ENCODE data around the gene SEMA4D.

The SEMA4D gene

DNA sequence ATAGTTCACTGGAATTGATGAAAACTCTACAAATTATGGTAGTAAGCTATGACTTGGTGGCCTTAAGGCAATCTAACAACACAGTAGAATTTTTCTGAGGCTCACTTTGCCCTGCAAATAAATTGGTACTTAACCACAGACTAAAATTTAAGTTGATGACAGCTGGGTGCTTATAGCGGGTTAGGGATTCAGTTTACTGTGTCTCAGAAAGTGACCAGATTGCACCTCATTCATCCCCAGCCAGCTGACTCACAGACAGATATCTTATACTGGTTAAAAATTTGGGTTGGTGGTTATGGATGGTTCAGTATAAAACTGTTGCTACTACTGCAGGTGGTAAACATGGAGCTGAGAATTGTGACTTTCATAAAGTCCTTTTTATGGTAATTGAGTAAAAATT is 184.1 kb downstream of the SEMA4D start:
- peak overlapping the region; percentile 84 for H3K4me3 ChIP-seq (ENCODE audit: low read length)
- H3K9ac ChIP-seq (ENCODE audit: low read length), result peak overlapping the region; percentile 88
- peak overlapping the region; percentile 93 for H3K4me2 ChIP-seq (ENCODE audit: low read length)
- no peaks in the 10 kb centered on the region for H3K27me3 ChIP-seq (ENCODE audit: low read depth, low read length)
- no peaks in the 10 kb centered on the region for H3K9me3 ChIP-seq (ENCODE audit: insufficient read depth, low read length)
- no peak overlapping the region for H2AFZ ChIP-seq (ENCODE audit: low read depth, low read length)
- H4K20me1 ChIP-seq (ENCODE audit: insufficient read depth, low read length), result peaks cover 36% of the 10 kb centered on the region
- peak overlapping the region; percentile 67 for H3K27ac ChIP-seq (ENCODE audit: low read length)
- TF ChIP-seq EZH2phosphoT487 (IDR thresholded peaks at IDR 0.05; ENCODE audit: low read depth), result no peak
- TF ChIP-seq, protein P1, sequence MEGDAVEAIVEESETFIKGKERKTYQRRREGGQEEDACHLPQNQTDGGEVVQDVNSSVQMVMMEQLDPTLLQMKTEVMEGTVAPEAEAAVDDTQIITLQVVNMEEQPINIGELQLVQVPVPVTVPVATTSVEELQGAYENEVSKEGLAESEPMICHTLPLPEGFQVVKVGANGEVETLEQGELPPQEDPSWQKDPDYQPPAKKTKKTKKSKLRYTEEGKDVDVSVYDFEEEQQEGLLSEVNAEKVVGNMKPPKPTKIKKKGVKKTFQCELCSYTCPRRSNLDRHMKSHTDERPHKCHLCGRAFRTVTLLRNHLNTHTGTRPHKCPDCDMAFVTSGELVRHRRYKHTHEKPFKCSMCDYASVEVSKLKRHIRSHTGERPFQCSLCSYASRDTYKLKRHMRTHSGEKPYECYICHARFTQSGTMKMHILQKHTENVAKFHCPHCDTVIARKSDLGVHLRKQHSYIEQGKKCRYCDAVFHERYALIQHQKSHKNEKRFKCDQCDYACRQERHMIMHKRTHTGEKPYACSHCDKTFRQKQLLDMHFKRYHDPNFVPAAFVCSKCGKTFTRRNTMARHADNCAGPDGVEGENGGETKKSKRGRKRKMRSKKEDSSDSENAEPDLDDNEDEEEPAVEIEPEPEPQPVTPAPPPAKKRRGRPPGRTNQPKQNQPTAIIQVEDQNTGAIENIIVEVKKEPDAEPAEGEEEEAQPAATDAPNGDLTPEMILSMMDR (IDR thresholded peaks at IDR 0.05; ENCODE audit: low read depth, low read length), result no peak
- H3K36me3 ChIP-seq (replicated peaks; ENCODE audit: low read depth, low read length), result peaks cover 57% of the 10 kb centered on the region
- H3K79me2 ChIP-seq (ENCODE audit: low read length), result peaks cover 86% of the 10 kb centered on the region
- H3K4me1 ChIP-seq (ENCODE audit: low read length), result peaks cover 58% of the 10 kb centered on the region

DNA sequence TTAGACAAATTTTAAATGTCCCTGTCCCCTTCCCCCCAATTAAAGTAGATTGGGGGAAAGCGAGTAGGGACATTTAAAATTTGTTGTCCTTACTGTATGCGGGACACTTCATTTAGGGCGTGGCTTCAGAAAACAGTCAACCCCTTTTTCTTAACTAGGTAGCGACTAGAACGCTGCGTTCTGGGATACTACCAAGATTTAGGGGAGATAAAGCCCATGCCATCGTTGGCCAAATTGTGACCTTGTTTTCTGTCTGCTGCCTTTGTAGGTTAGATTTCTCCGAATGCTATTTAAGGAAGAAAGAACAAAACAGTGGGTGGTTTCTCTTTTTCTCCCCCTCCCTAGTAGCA is 185.7 kb downstream of the SEMA4D start:
- Histone ChIP-seq H3K4me3 (ENCODE audit: low read length) (peak overlapping the region; percentile 84), H4K20me1 (ENCODE audit: insufficient read depth, low read length) (peaks cover 36% of the 10 kb centered on the region), H3K4me2 (ENCODE audit: low read length) (peak overlapping the region; percentile 93), H3K9ac (ENCODE audit: low read length) (peak overlapping the region; percentile 88), H2AFZ (ENCODE audit: low read depth, low read length) (no peak overlapping the region), H3K27ac (ENCODE audit: low read length) (peak overlapping the region; percentile 67), H3K79me2 (ENCODE audit: low read length) (peaks cover 77% of the 10 kb centered on the region), H3K36me3 (replicated peaks; ENCODE audit: low read depth, low read length) (peaks cover 55% of the 10 kb centered on the region), H3K27me3 (ENCODE audit: low read depth, low read length) (no peaks in the 10 kb centered on the region), H3K9me3 (ENCODE audit: insufficient read depth, low read length) (no peaks in the 10 kb centered on the region), H3K4me1 (ENCODE audit: low read length) (peaks cover 51% of the 10 kb centered on the region)
- no peak for TF ChIP-seq EZH2phosphoT487 (IDR thresholded peaks at IDR 0.05; ENCODE audit: low read depth)
- TF ChIP-seq, protein P1 (IDR thresholded peaks at IDR 0.05; ENCODE audit: low read depth, low read length), result no peak

DNA sequence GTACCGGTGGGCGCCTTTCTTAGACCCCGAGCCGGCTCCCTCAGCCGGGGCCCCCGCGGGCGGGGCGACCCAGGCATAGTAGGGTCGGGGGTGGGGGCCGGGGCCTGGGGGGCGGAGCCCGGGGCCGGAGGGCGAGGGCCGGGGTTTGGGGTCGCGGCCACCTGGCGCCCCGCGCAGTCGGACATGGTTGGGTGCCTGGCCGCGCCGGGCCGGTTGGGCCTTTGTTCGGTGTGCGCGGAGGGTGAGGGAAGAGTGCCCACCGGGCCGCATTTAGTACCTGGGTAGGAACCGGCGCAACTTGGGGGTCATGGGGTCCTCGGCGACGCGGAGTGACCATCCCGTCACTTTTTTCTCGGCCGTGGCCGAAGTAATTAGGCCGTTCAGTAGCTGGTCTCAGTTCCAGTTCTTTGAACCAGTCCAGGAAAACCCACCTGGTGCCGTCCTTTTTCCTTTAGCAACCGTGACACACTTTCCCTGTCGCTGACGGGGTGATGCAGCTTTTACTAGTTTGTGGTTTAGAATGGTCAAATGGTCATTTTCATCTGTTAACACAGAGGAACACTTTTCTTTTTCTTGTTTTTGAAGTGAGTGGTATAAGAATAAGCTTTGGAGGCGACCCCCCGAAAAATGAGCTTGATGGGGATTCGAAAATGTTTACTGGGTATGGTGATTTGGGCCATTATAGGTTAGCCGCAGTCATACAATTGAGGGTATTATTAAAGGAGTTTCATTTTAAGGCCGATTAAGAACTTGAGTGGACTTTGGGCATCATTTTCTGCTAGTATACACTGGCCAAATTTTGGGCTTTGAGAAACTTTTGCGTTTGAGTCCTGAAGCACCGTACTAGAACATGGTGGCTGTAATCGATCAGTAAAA is 186.3 kb downstream of the SEMA4D start:
- peaks cover 36% of the 10 kb centered on the region for H4K20me1 ChIP-seq (ENCODE audit: insufficient read depth, low read length)
- no peaks in the 10 kb centered on the region for H3K27me3 ChIP-seq (ENCODE audit: low read depth, low read length)
- H2AFZ ChIP-seq (ENCODE audit: low read depth, low read length), result no peak overlapping the region
- peak overlapping the region; percentile 88 for H3K9ac ChIP-seq (ENCODE audit: low read length)
- no peaks in the 10 kb centered on the region for H3K9me3 ChIP-seq (ENCODE audit: insufficient read depth, low read length)
- peak overlapping the region; percentile 84 for H3K4me3 ChIP-seq (ENCODE audit: low read length)
- TF ChIP-seq, protein P1 (IDR thresholded peaks at IDR 0.05; ENCODE audit: low read depth, low read length), result no peak
- TF ChIP-seq EZH2phosphoT487 (IDR thresholded peaks at IDR 0.05; ENCODE audit: low read depth), result no peak
- H3K4me1 ChIP-seq (ENCODE audit: low read length), result peaks cover 45% of the 10 kb centered on the region
- peak overlapping the region; percentile 93 for H3K4me2 ChIP-seq (ENCODE audit: low read length)
- peak overlapping the region; percentile 67 for H3K27ac ChIP-seq (ENCODE audit: low read length)
- peaks cover 71% of the 10 kb centered on the region for H3K79me2 ChIP-seq (ENCODE audit: low read length)
- peaks cover 54% of the 10 kb centered on the region for H3K36me3 ChIP-seq (replicated peaks; ENCODE audit: low read depth, low read length)
